GM18526 (cell line): ENCODE results near the gene PCDH19.

Source experiments
- POLR2A ChIP-seq: IDR thresholded peaks from 3 replicates; pipeline ENCODE4 v1.6.1; 2011; ENCODE audit not compliant: insufficient read length; ENCODE audit errors: extremely low read depth

The PCDH19 gene

GRCh38 chrX:100356351-100356896 lies 53.6 kb downstream of the PCDH19 start:
- no peak for TF ChIP-seq POLR2A

GRCh38 chrX:100355680-100356079 lies 54.4 kb downstream of the PCDH19 start:
- TF ChIP-seq POLR2A = no peak

GRCh38 chrX:100353326-100353725 lies 56.7 kb downstream of the PCDH19 start:
- no peak for TF ChIP-seq POLR2A

- TF ChIP-seq POLR2A = no peak
Observed at GRCh38 chrX:100350704-100351489, 59.2 kb downstream of the PCDH19 start.

GRCh38 chrX:100349391-100349790 lies 60.7 kb downstream of the PCDH19 start:
- TF ChIP-seq POLR2A = no peak

- TF ChIP-seq POLR2A = no peak
Observed at GRCh38 chrX:100341142-100341510, 68.9 kb downstream of the PCDH19 start.

- no peak for TF ChIP-seq POLR2A
Observed at GRCh38 chrX:100340491-100341141, 69.5 kb downstream of the PCDH19 start.

- no peak for TF ChIP-seq POLR2A
Observed at GRCh38 chrX:100328351-100328750, 81.7 kb downstream of the PCDH19 start.

GRCh38 chrX:100319716-100320115 lies 90.4 kb downstream of the PCDH19 start:
- no peak for TF ChIP-seq POLR2A

- no peak for TF ChIP-seq POLR2A
Observed at GRCh38 chrX:100316987-100317386, 93.1 kb downstream of the PCDH19 start.

- TF ChIP-seq POLR2A = no peak
Observed at GRCh38 chrX:100315566-100315965, 94.5 kb downstream of the PCDH19 start.

GRCh38 chrX:100299559-100299958 lies 110.5 kb downstream of the PCDH19 start:
- TF ChIP-seq POLR2A = no peak

GRCh38 chrX:100297728-100298127 lies 112.3 kb downstream of the PCDH19 start:
- TF ChIP-seq POLR2A = no peak

GRCh38 chrX:100296183-100296753 lies 113.8 kb downstream of the PCDH19 start:
- no peak for TF ChIP-seq POLR2A

- no peak for TF ChIP-seq POLR2A
Observed at GRCh38 chrX:100294965-100295364, 115.1 kb downstream of the PCDH19 start.

- no peak for TF ChIP-seq POLR2A
Observed at GRCh38 chrX:100289066-100289558, 121.0 kb downstream of the PCDH19 start.
